Measurements from ENCODE around the gene HAO1.
A peak's percentile ranks its signal among the peaks of the same experiment; 100 is the strongest.

HAO1 gene

DNA sequence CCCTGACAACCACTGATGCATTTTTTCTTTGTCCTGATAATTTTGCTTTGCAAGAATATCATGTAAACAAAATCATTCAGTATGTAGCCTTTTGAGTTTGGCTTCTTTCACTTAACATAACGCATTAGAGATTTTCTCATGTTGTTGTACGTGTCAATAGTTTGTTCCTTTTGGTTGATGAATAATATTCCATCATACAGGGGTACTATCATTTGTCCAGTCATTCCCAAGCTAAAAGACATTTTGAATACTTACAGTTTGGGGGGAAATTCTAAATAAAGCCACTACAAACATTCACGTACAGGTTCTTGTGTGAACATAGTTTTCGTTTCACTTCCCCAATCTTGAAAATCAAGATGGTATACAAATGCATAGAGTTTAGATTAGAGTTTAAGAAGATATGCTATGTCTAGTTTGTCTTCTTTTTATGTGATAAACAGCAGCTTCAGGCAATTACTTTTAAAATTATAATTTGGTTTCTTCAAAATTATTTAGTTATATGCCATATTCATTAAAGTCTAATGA is 5.2 kb downstream of the HAO1 start:
- TF ChIP-seq, protein P1, sequence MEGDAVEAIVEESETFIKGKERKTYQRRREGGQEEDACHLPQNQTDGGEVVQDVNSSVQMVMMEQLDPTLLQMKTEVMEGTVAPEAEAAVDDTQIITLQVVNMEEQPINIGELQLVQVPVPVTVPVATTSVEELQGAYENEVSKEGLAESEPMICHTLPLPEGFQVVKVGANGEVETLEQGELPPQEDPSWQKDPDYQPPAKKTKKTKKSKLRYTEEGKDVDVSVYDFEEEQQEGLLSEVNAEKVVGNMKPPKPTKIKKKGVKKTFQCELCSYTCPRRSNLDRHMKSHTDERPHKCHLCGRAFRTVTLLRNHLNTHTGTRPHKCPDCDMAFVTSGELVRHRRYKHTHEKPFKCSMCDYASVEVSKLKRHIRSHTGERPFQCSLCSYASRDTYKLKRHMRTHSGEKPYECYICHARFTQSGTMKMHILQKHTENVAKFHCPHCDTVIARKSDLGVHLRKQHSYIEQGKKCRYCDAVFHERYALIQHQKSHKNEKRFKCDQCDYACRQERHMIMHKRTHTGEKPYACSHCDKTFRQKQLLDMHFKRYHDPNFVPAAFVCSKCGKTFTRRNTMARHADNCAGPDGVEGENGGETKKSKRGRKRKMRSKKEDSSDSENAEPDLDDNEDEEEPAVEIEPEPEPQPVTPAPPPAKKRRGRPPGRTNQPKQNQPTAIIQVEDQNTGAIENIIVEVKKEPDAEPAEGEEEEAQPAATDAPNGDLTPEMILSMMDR (IDR thresholded peaks at IDR 0.05; ENCODE audit: control extremely low read depth, extremely low read depth, low read depth, missing control alignments) = no peak
- ChIA-PET CTCF (interaction anchor here (1.8 to 4.5 kb wide), 3 partner anchors 26 to 787 kb away, joined by 4 to 60 read pairs (median 10); no protein-coding TSS in a partner anchor), POLR2A (no interaction called here)
- DNase-seq (ENCODE audit: extremely low spot score) = peak; percentile 32

DNA sequence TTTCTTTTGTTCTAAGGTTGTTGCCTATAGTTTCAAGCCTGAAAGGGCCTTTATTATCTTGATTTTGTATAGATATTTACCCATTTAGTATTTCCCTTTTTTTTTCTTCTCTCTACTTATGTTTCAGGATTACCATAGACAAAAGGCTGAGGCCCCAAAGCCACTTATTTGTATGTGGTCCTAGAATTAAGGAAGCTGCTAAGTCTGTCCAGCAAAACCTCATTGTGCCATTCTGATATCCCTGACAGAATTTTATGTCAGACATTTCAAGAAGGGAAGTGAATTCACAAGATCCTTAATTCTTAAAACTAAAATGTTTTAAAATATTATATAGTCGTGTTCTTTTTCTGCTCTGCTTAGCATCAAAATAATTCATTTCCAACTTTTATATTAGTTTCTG is 6.9 kb downstream of the HAO1 start:
- ChIA-PET POLR2A (interaction anchor here (0.5 kb wide), 1 partner anchor 1298 kb away, joined by 4 read pairs; no protein-coding TSS in a partner anchor), CTCF (interaction anchor here (1.5 to 1.8 kb wide), 2 partner anchors 24 to 789 kb away, joined by 4 to 6 read pairs; no protein-coding TSS in a partner anchor)
- TF ChIP-seq, protein P1 (IDR thresholded peaks at IDR 0.05; ENCODE audit: control extremely low read depth, extremely low read depth, low read depth, missing control alignments) = no peak
- no peak for DNase-seq (ENCODE audit: extremely low spot score)

DNA sequence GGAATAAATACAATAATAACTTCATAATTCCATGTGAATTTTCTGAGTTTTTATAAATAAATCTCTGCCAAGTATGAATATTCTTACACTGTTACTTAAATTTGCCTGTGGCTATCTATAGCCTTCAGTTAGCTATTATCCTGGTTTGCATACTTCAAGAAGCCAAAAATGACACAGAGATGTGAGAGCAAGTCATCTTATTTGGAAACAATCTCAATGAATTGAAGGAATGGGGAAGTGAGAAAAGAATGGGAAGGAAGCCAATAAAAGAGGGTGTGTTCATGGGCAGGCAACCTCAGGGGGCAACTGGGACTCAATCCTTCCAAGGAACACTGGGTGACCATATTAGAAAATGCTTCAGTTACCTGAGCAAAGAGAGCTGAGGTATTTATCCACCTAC is 9.9 kb downstream of the HAO1 start:
- DNase-seq (ENCODE audit: extremely low spot score) = no peak
- ChIA-PET CTCF (interaction anchor here (1.1 kb wide), 1 partner anchor 792 kb away, joined by 3 read pairs; no protein-coding TSS in a partner anchor), POLR2A (no interaction called here)
- TF ChIP-seq, protein P1 (IDR thresholded peaks at IDR 0.05; ENCODE audit: control extremely low read depth, extremely low read depth, low read depth, missing control alignments) = no peak

DNA sequence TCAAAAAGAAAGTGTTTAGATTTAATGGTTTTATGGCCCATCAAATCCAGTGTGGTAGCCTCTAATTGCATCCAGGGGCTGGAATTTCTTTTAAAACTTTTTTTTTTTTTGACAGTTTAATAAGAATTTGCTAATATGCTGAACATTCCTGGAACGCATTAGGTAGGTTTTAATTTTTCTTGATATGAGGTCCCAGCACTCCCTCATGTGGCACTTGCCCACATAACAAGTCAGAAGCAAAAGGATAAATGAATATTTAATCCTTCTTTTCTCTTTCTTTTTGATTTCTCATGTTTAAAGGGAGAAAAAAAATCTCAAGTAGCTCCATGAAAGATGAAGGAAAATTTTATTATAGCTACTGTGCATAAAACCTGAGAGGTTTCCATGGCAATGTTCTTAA is 13.5 kb downstream of the HAO1 start:
- POLR2A ChIA-PET = no interaction called here
- DNase-seq (ENCODE audit: extremely low spot score) = no peak
- TF ChIP-seq, protein P1 (IDR thresholded peaks at IDR 0.05; ENCODE audit: control extremely low read depth, extremely low read depth, low read depth, missing control alignments) = peak; percentile 30
- CTCF ChIA-PET = interaction anchor here (3.9 kb wide), 1 partner anchor 11 kb away, joined by 25 read pairs; no protein-coding TSS in a partner anchor

DNA sequence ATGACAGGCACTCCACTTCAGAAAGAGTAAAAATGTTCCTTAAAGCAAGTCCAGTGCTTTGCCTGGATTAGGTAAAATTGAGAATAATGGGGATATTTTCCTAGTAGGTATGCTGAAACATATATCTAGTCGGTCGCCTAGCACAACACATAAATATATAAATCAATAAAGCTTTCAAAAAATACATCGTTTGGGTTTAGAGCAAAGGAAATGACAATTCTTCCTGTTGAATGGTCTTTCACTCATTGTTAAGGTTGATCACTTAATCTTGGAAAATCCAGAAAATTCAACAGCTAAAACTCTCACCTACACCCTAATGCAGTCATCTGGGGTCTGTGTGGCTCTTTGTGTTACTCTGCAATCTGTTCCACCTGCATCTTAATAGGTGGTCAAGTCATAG is 13.9 kb downstream of the HAO1 start:
- POLR2A ChIA-PET = no interaction called here
- DNase-seq (ENCODE audit: extremely low spot score) = no peak
- TF ChIP-seq, protein P1 (IDR thresholded peaks at IDR 0.05; ENCODE audit: control extremely low read depth, extremely low read depth, low read depth, missing control alignments) = no peak
- CTCF ChIA-PET = interaction anchor here (3.9 kb wide), 1 partner anchor 11 kb away, joined by 25 read pairs; no protein-coding TSS in a partner anchor

DNA sequence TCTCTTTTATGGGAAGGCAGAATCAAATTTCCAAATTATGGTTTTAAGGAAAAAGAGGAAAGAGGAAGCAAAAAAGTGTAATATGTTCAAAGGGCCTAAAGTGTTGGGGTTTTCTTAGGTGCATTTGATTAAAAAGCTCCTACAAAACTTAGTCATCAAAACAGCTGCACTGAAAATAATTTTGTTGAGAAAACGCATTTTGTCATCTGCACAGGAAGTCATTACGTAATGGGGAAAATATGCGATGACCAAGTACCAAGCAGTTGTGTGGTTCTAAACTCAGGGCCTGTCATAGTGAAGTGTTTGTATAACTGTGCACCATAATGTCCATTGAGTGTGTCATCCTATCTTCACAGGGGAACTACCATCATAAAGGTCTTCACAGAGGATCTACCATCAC is 15.6 kb downstream of the HAO1 start:
- ChIA-PET CTCF (interaction anchor here (2.1 kb wide), 1 partner anchor 12 kb away, joined by 12 read pairs; no protein-coding TSS in a partner anchor), POLR2A (no interaction called here)

More for the DNA sequence above, 15.6 kb downstream of the HAO1 start:
- TF ChIP-seq, protein P1 (IDR thresholded peaks at IDR 0.05; ENCODE audit: control extremely low read depth, extremely low read depth, low read depth, missing control alignments) = no peak
- DNase-seq (ENCODE audit: extremely low spot score) = no peak
